CD14-positive monocyte (primary cell): ENCODE measurements around the gene MADD. TPM values are rescaled to one million over a fixed set of nuclear protein-coding genes. Genes with fewer than 3 reads are reported as not detected.

Experiments used
- DNase-seq, 3 donors: peaks; one replicate each; pipeline ENCODE4 v3.0.0-alpha.2; 2011 to 2022
- H2AFZ ChIP-seq: 2 replicates; pipeline ENCODE4 v1.6.0; 2012; ENCODE audit warnings: mild to moderate bottlenecking, low read depth, low read length, inconsistent platforms; ENCODE audit not compliant: insufficient read depth, poor library complexity, severe bottlenecking
- H3K27ac ChIP-seq, 2 donors: 1 replicate in 1 of 2; 2 replicates in 1 of 2; pipeline ENCODE4 v1.5.1; 2012 to 2013; ENCODE audit warnings: low read length in 2 of 2, control low read depth in 1 of 2, inconsistent platforms in 1 of 2, low read depth in 1 of 2, mild to moderate bottlenecking in 1 of 2
- H3K27me3 ChIP-seq, 2 donors: one replicate each; pipeline versions ENCODE4 v1.6.0 to v1.6.1; 2011 to 2013; ENCODE audit warnings: low read length in 2 of 2; ENCODE audit not compliant: control insufficient read depth in 2 of 2, insufficient read depth in 2 of 2
- H3K36me3 ChIP-seq, 2 donors: replicated peaks in 1 of 2; 1 replicate in 1 of 2; 2 replicates in 1 of 2; pipeline versions ENCODE4 v1.5.1 to v1.6.1; 2012 to 2013; ENCODE audit warnings: low read length in 2 of 2, control low read depth in 1 of 2, inconsistent platforms in 1 of 2, mild to moderate bottlenecking in 1 of 2; ENCODE audit not compliant: insufficient read depth in 2 of 2, control insufficient read depth in 1 of 2
- H3K4me1 ChIP-seq, 2 donors: 1 replicate in 1 of 2; 2 replicates in 1 of 2; pipeline versions ENCODE4 v1.5.1 to v1.6.1; 2012 to 2013; ENCODE audit warnings: low read length in 2 of 2, control low read depth in 1 of 2, inconsistent platforms in 1 of 2, mild to moderate bottlenecking in 1 of 2, moderate library complexity in 1 of 2; ENCODE audit not compliant: insufficient read depth in 2 of 2, control insufficient read depth in 1 of 2
- H3K4me2 ChIP-seq: replicated peaks from 2 replicates; pipeline ENCODE3; 2012; ENCODE audit warnings: low read length, moderate library complexity, mild to moderate bottlenecking; ENCODE audit not compliant: poor library complexity, severe bottlenecking; ENCODE audit errors: extremely low read depth
- H3K4me3 ChIP-seq, 3 experiments: fragments of 200-600 bp in 1 of 3; sonication (generic) in 1 of 3; replicated peaks in 1 of 3; 1 replicate in 2 of 3; 2 replicates in 1 of 3; pipeline ENCODE4 v1.5.1; 2011 to 2013; ENCODE audit warnings: low read length in 3 of 3, mild to moderate bottlenecking in 3 of 3, control low read depth in 2 of 3, low read depth in 2 of 3, inconsistent platforms in 1 of 3, moderate library complexity in 1 of 3
- H3K79me2 ChIP-seq: 2 replicates; pipeline ENCODE4 v1.6.0; 2012; ENCODE audit warnings: mild to moderate bottlenecking, control low read depth, inconsistent platforms, low read length, moderate library complexity; ENCODE audit not compliant: insufficient read depth
- H3K9ac ChIP-seq: 2 replicates; pipeline ENCODE4 v1.6.0; 2017; ENCODE audit warnings: low read length, mild to moderate bottlenecking; ENCODE audit not compliant: insufficient read depth, poor library complexity, severe bottlenecking
- H3K9me3 ChIP-seq, 2 donors: replicated peaks in 1 of 2; 1 replicate in 1 of 2; 2 replicates in 1 of 2; pipeline versions ENCODE4 v1.5.1 to v1.6.1; 2012 to 2013; ENCODE audit warnings: low read length in 2 of 2, control low read depth in 1 of 2; ENCODE audit not compliant: control insufficient read depth in 1 of 2, insufficient read depth in 1 of 2
- H4K20me1 ChIP-seq: 2 replicates; pipeline ENCODE4 v1.6.0; 2012; ENCODE audit warnings: mild to moderate bottlenecking, low read length, control low read depth, moderate library complexity; ENCODE audit not compliant: insufficient read depth
- H3K27ac Mint-ChIP-seq, 7 donors: one replicate each; pipeline ENCODE4 v1.8.0; 2020; ENCODE audit warnings: mild to moderate bottlenecking in 7 of 7, mixed read lengths in 7 of 7, moderate library complexity in 6 of 7, inconsistent platforms in 2 of 7
- H3K27me3 Mint-ChIP-seq, 3 donors: one replicate each; pipeline ENCODE4 v1.8.0; 2021 to 2022; ENCODE audit warnings: low read depth in 3 of 3, mild to moderate bottlenecking in 3 of 3, mixed read lengths in 3 of 3, moderate library complexity in 3 of 3, inconsistent platforms in 1 of 3
- H3K36me3 Mint-ChIP-seq, 2 donors: one replicate each; pipeline ENCODE4 v1.8.0; 2020; ENCODE audit warnings: mixed read lengths in 2 of 2, inconsistent platforms in 1 of 2, mild to moderate bottlenecking in 1 of 2
- H3K4me1 Mint-ChIP-seq: one replicate; pipeline ENCODE4 v1.8.0; 2020; ENCODE audit warnings: mild to moderate bottlenecking, mixed read lengths
- H3K4me3 Mint-ChIP-seq, 2 donors: one replicate each; pipeline ENCODE4 v1.8.0; 2020; ENCODE audit warnings: mild to moderate bottlenecking in 2 of 2, mixed read lengths in 2 of 2, moderate library complexity in 1 of 2
- H3K9me3 Mint-ChIP-seq, 7 donors: one replicate each; pipeline ENCODE4 v1.8.0; 2020 to 2022; ENCODE audit warnings: mixed read lengths in 7 of 7, mild to moderate bottlenecking in 6 of 7, moderate library complexity in 6 of 7, inconsistent platforms in 2 of 7
- CTCF ChIP-seq: fragments of 200-600 bp; IDR thresholded peaks from one replicate; pipeline ENCODE4 v1.8.0; 2022; ENCODE audit warnings: antibody characterized with exemption, mild to moderate bottlenecking
- WGBS: methylation state at CpG from one replicate; pipeline ENCODE4 v1.1.5; 2013; ENCODE audit warnings: missing lambda C conversion rate; ENCODE audit not compliant: insufficient coverage; 5-methylcytosine and 5-hydroxymethylcytosine counted together
- intact Hi-C, 2 donors: fragments of 100-400 bp; cut with micrococcal nuclease; formaldehyde crosslinking; loops; one replicate each; pipeline versions ENCODE4 v1.15.0 to v1.15.1; 2023
- polyA plus RNA-seq, 3 donors: library from polyadenylated mRNA; depleted of rRNA in 1 of 3; unstranded in 2 of 3; stranded (reverse) in 1 of 3; fragments of 300-500 nt in 2 of 3; fragments of >200 nt in 1 of 3; fragmentation: Illumina TruSeq in 2 of 3; gene quantifications; 1 replicate in 2 of 3; 2 replicates in 1 of 3; pipeline ENCODE4 v1.2.3, GENCODE V29; 2012 to 2021

MADD gene
- polyA plus RNA-seq, 3 donors, result 6.4 to 58.1 (median 12.2) TPM

GRCh38 chr11:47379317-47379716 lies 109.4 kb downstream of the MADD start:
- TF ChIP-seq CTCF, result no peak
- peaks cover 40 to 57% of the 10 kb centered on the region in 2 donors for H3K36me3 ChIP-seq
- peak overlapping the region in 1 of 2 donors; percentile 97 for H3K27ac ChIP-seq
- WGBS, result 96% methylated on average over 2 of the region's 2 CpGs
- no peak for DNase-seq
- peaks cover 0 to 5% (median 0%) of the 10 kb centered on the region in 7 donors for H3K9me3 Mint-ChIP-seq
- H3K4me2 ChIP-seq, result peak overlapping the region; percentile 97
- H3K4me1 Mint-ChIP-seq, result peaks cover 39% of the 10 kb centered on the region
- H3K4me3 Mint-ChIP-seq, result no peak overlapping the region
- H3K9me3 ChIP-seq, result no peaks in the 10 kb centered on the region
- no peak overlapping the region for H3K27ac Mint-ChIP-seq
- no peak overlapping the region for H3K9ac ChIP-seq
- peak overlapping the region in 1 of 3 experiments; percentile 99 for H3K4me3 ChIP-seq
- peaks cover 85% of the 10 kb centered on the region for H3K79me2 ChIP-seq
- no peak overlapping the region for H2AFZ ChIP-seq
- no peaks in the 10 kb centered on the region for H3K27me3 Mint-ChIP-seq
- H3K4me1 ChIP-seq, result peaks cover 46 to 76% of the 10 kb centered on the region in 2 donors
- peaks cover 24% of the 10 kb centered on the region for H4K20me1 ChIP-seq
- H3K27me3 ChIP-seq, result no peaks in the 10 kb centered on the region
- intact Hi-C loops, result no loop called here
- H3K36me3 Mint-ChIP-seq, result peaks cover 49 to 66% of the 10 kb centered on the region in 2 donors

Other genes with a start within 250 kb of the MADD start
- gene ARFGAP2, start 93.3 kb upstream of the MADD start, polyA plus RNA-seq, result 100 to 1,000 TPM in 1 of 3 donors, 10 to 100 TPM in 2; 59.7 to 129 (median 61.0) TPM
- gene PACSIN3, start 83.7 kb upstream of the MADD start, polyA plus RNA-seq, result not detected
- 10 to 100 TPM in 1 of 3 donors, 1 to 10 TPM in 2; 5.9 to 40.9 (median 9.0) TPM for gene DDB2, start 55.2 kb upstream of the MADD start, polyA plus RNA-seq
- 10 to 100 TPM; 13.1 to 25.3 (median 20.5) TPM for gene ACP2, start 21.3 kb upstream of the MADD start, polyA plus RNA-seq
- 10 to 100 TPM in 1 of 3 donors, 1 to 10 TPM in 2; 4.4 to 20.3 (median 9.3) TPM for gene NR1H3, start 12.1 kb upstream of the MADD start, polyA plus RNA-seq
- 1 to 10 TPM in 1 of 3 donors, under 1 TPM in 1, not detected in 1; 0.03 to 7.8 TPM for gene MYBPC3, start 82.6 kb downstream of the MADD start, polyA plus RNA-seq
- gene SPI1, start 108.4 kb downstream of the MADD start, polyA plus RNA-seq, result 100 to 1,000 TPM; 156 to 914 (median 223) TPM
- 10 to 100 TPM in 1 of 3 donors, 1 to 10 TPM in 2; 4.8 to 27.4 (median 5.9) TPM for gene SLC39A13, start 138.5 kb downstream of the MADD start, polyA plus RNA-seq
- 10 to 100 TPM; 44.1 to 97.4 (median 89.5) TPM for gene PSMC3, start 156.3 kb downstream of the MADD start, polyA plus RNA-seq
- 1 to 10 TPM in 1 of 3 donors, not detected in 2; 1.2 TPM for gene RAPSN, start 179.0 kb downstream of the MADD start, polyA plus RNA-seq